ENCODE data around the gene APOB.

GRCh38 chr2:20963867-20964266 lies 80.0 kb downstream of the APOB start:
- TF ChIP-seq CTCF (conservative IDR thresholded peaks at IDR 0.05; ENCODE audit: low read depth, low read length) = no peak
- no peak for TF ChIP-seq EZH2 (IDR thresholded peaks at IDR 0.05; ENCODE audit: low read length, unreplicated experiment)
- TF ChIP-seq EZH2phosphoT487 (IDR thresholded peaks at IDR 0.05; ENCODE audit: borderline replicate concordance, low read length) = no peak

Measured in PC-3 (cell line).